Spleen (tissue), 11 donors: Measurements from ENCODE around the gene KIF5A. TPM values are rescaled to one million over a fixed set of nuclear protein-coding genes. Genes with fewer than 3 reads are reported as not detected.
"Not testable (repeated sequence)": the region's sequence is repeated elsewhere in the genome, so short reads cannot be mapped to it uniquely, and the experiment has no call there.

ENCODE experiments used
- DNase-seq: peaks from one replicate; pipeline ENCODE4 v3.0.0-alpha.2; 2020
- H3K27ac ChIP-seq, 8 donors: fragments of 200-600 bp; sonication (generic) in 7 of 8; 1 replicate in 4 of 8; 2 replicates in 4 of 8; pipeline versions ENCODE4 v1.5.0 to v1.8.0; 2016 to 2021; ENCODE audit warnings: inconsistent platforms in 4 of 8, mild to moderate bottlenecking in 4 of 8, moderate library complexity in 1 of 8
- H3K27me3 ChIP-seq, 7 donors: fragments of 200-600 bp; sonication (generic) in 6 of 7; replicated peaks in 1 of 7; 1 replicate in 4 of 7; 2 replicates in 3 of 7; pipeline versions ENCODE4 v1.5.0 to v1.8.0; 2016 to 2021; ENCODE audit warnings: inconsistent platforms in 3 of 7, mild to moderate bottlenecking in 1 of 7
- H3K36me3 ChIP-seq, 6 donors: fragments of 200-600 bp; sonication (generic) in 5 of 6; 1 replicate in 4 of 6; 2 replicates in 2 of 6; pipeline versions ENCODE4 v1.5.0 to v1.8.0; 2016 to 2021; ENCODE audit warnings: inconsistent platforms in 2 of 6
- H3K4me1 ChIP-seq, 6 donors: fragments of 200-600 bp; sonication (generic) in 5 of 6; 1 replicate in 3 of 6; 2 replicates in 3 of 6; pipeline versions ENCODE4 v1.5.0 to v1.8.0; 2016 to 2021; ENCODE audit warnings: inconsistent platforms in 3 of 6
- H3K4me3 ChIP-seq, 8 donors: fragments of 200-600 bp; sonication (generic) in 7 of 8; 1 replicate in 4 of 8; 2 replicates in 4 of 8; pipeline versions ENCODE4 v1.5.0 to v1.8.0; 2016 to 2021; ENCODE audit warnings: inconsistent platforms in 4 of 8, mild to moderate bottlenecking in 4 of 8, moderate library complexity in 2 of 8
- H3K9me3 ChIP-seq, 8 donors: fragments of 200-600 bp; sonication (generic) in 7 of 8; 1 replicate in 4 of 8; 2 replicates in 4 of 8; pipeline versions ENCODE4 v1.5.0 to v1.8.0; 2016 to 2021; ENCODE audit warnings: inconsistent platforms in 4 of 8
- POLR2A ChIP-seq, 3 donors: fragments of 450-650 bp; IDR thresholded peaks; one replicate each; pipeline ENCODE4 v1.5.1; 2017; ENCODE audit warnings: antibody characterized with exemption in 3 of 3, mild to moderate bottlenecking in 1 of 3
- POLR2AphosphoS5 ChIP-seq, 3 donors: sonication (generic); formaldehyde crosslinking; IDR thresholded peaks; one replicate each; pipeline ENCODE4 v1.5.1; 2017; ENCODE audit warnings: antibody characterized with exemption in 3 of 3
- WGBS, 5 donors: extraction: QIAGEN DNeasy Blood & Tissue Kit in 3 of 5; methylation state at CpG; one replicate each; pipeline versions ENCODE4 v1.1.5 to v1.1.7; 2013 to 2018; 5-methylcytosine and 5-hydroxymethylcytosine counted together
- intact Hi-C: fragments of 100-400 bp; cut with DNase I; formaldehyde crosslinking; loops from one replicate; pipeline ENCODE4 v1.15.0; 2023; ENCODE audit warnings: low total_unique reads
- polyA plus RNA-seq, 3 donors: library from polyadenylated mRNA; stranded (reverse); fragments of 200-250 nt; gene quantifications; one replicate each; pipeline ENCODE4 v1.2.1, GENCODE V29; 2013
- total RNA-seq, 7 donors: library from RNA; depleted of rRNA in 3 of 7; stranded (reverse); fragments of >200 nt in 3 of 7; fragmentation: NEBNext Ultra II Directional in 4 of 7; extraction: Animal tissue kit (Norgen Biotek cat#: 25700) in 4 of 7; gene quantifications; one replicate each; pipeline versions ENCODE4 v1.1.0 to v1.2.1, GENCODE V29; 2016 to 2021
- TF ChIP-seq, protein P1 (sequence below), 11 experiments: fragments of 200-600 bp in 7 of 11; fragments of 450-650 bp in 4 of 11; sonication (generic) in 4 of 11; IDR thresholded peaks in 8 of 11; conservative IDR thresholded peaks in 3 of 11; 1 replicate in 7 of 11; 2 replicates in 4 of 11; pipeline versions ENCODE4 v1.4.0 to v1.8.0; 2016 to 2021; ENCODE audit warnings: antibody characterized with exemption in 11 of 11, inconsistent platforms in 4 of 11, mild to moderate bottlenecking in 1 of 11
- donor health status: healthy with polysubstance abuse.
- donor health status: DM: no; HTN: no; CAD: no; lungs with moderate emphysema.
- donor health status: DM: no; HTN: no; CAD: no.
- donor health status: Bipolar disorder and iron deficiency.
- donor health status: healthy.
- donor health status: DM: no; HTN: no; CAD: no.
- donor health status: DM: yes; HTN: yes; CAD: no.

KIF5A gene
- total and polyA plus RNA-seq, 10 donors, result 0.07 to 0.76 (median 0.13) TPM; not detected in 1

GRCh38 chr12:57511588-57512325, 38.1 kb upstream of the KIF5A start:
- WGBS, 5 donors, result 95 to 99% (median 96%) methylated on average over 7 of the region's 7 CpGs
- no peaks in the 10 kb centered on the region for H3K27me3 ChIP-seq
- peaks cover 3 to 96% (median 75%) of the 10 kb centered on the region in 6 donors for H3K36me3 ChIP-seq
- H3K27ac ChIP-seq, result peak overlapping the region in 1 of 8 donors; percentile 36
- no peaks in the 10 kb centered on the region for H3K9me3 ChIP-seq
- intact Hi-C loops, result no loop called here
- H3K4me3 ChIP-seq, result no peak overlapping the region
- no peak for TF ChIP-seq POLR2AphosphoS5 (IDR thresholded peaks at IDR 0.05)
- TF ChIP-seq, protein P1, sequence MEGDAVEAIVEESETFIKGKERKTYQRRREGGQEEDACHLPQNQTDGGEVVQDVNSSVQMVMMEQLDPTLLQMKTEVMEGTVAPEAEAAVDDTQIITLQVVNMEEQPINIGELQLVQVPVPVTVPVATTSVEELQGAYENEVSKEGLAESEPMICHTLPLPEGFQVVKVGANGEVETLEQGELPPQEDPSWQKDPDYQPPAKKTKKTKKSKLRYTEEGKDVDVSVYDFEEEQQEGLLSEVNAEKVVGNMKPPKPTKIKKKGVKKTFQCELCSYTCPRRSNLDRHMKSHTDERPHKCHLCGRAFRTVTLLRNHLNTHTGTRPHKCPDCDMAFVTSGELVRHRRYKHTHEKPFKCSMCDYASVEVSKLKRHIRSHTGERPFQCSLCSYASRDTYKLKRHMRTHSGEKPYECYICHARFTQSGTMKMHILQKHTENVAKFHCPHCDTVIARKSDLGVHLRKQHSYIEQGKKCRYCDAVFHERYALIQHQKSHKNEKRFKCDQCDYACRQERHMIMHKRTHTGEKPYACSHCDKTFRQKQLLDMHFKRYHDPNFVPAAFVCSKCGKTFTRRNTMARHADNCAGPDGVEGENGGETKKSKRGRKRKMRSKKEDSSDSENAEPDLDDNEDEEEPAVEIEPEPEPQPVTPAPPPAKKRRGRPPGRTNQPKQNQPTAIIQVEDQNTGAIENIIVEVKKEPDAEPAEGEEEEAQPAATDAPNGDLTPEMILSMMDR (IDR thresholded peaks at IDR 0.05 in 8 of 11, conservative IDR thresholded peaks at IDR 0.05 in 3 of 11), result no peak
- TF ChIP-seq POLR2A (IDR thresholded peaks at IDR 0.05), result no peak
- H3K4me1 ChIP-seq, result peaks cover 0 to 13% (median 1%) of the 10 kb centered on the region in 6 donors
- DNase-seq, result peak; percentile 30

DNA sequence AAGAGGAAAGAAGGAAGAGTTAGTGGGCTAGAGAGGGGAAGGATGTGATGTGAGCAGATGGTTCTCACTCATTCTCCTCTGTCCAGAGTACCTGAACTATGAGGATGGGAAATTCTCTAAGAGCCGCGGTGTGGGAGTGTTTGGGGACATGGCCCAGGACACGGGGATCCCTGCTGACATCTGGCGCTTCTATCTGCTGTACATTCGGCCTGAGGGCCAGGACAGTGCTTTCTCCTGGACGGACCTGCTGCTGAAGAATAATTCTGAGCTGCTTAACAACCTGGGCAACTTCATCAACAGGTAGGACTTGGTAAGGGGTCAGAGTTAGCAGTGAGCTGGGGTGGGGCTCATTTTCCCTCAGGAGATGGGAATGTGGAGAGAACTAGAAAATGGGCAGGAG, 37.2 kb upstream of the KIF5A start:
- Histone ChIP-seq H3K27me3 (no peaks in the 10 kb centered on the region), H3K9me3 (no peaks in the 10 kb centered on the region), H3K36me3 (peaks cover 3 to 100% (median 85%) of the 10 kb centered on the region in 6 donors), H3K27ac (no peak overlapping the region), H3K4me3 (no peak overlapping the region), H3K4me1 (peaks cover 0 to 22% (median 10%) of the 10 kb centered on the region in 6 donors)
- 89 to 97% (median 95%) methylated on average over 6 of the region's 6 CpGs for WGBS, 5 donors
- TF ChIP-seq, protein P1 (IDR thresholded peaks at IDR 0.05 in 8 of 11, conservative IDR thresholded peaks at IDR 0.05 in 3 of 11), result no peak
- peak; percentile 51 for DNase-seq
- intact Hi-C loops, result no loop called here

GRCh38 chr12:57513266-57513665, 36.6 kb upstream of the KIF5A start:
- no peak overlapping the region for H3K27ac ChIP-seq
- TF ChIP-seq, protein P1 (IDR thresholded peaks at IDR 0.05 in 8 of 11, conservative IDR thresholded peaks at IDR 0.05 in 3 of 11), result no peak
- TF ChIP-seq POLR2A (IDR thresholded peaks at IDR 0.05) (no peak), POLR2AphosphoS5 (IDR thresholded peaks at IDR 0.05) (no peak)
- DNase-seq, result peak; percentile 27
- no peak overlapping the region for H3K4me3 ChIP-seq
- intact Hi-C loops, result no loop called here
- no peaks in the 10 kb centered on the region for H3K9me3 ChIP-seq
- peaks cover 4 to 28% (median 16%) of the 10 kb centered on the region in 6 donors for H3K4me1 ChIP-seq
- 95 to 98% (median 96%) methylated on average over 5 of the region's 5 CpGs for WGBS, 5 donors
- no peaks in the 10 kb centered on the region for H3K27me3 ChIP-seq
- peaks cover 3 to 100% (median 88%) of the 10 kb centered on the region in 6 donors for H3K36me3 ChIP-seq

- intact Hi-C loops, H3K9me3 ChIP-seq, H3K27ac ChIP-seq, DNase-seq, H3K4me3 ChIP-seq, H3K27me3 ChIP-seq: not testable (repeated sequence)
- H3K4me1 ChIP-seq, result peaks cover 8 to 32% (median 20%) of the 10 kb centered on the region in 6 donors
- peaks cover 3 to 100% (median 87%) of the 10 kb centered on the region in 6 donors for H3K36me3 ChIP-seq
- WGBS, 5 donors, result 93 to 98% (median 98%) methylated on average over 6 of the region's 6 CpGs
Observed at GRCh38 chr12:57513677-57514076, 36.2 kb upstream of the KIF5A start.

GRCh38 chr12:57514246-57514645, 35.6 kb upstream of the KIF5A start:
- 89 to 97% (median 95%) methylated on average over 9 of the region's 9 CpGs for WGBS, 5 donors
- intact Hi-C loops, H3K9me3 ChIP-seq, H3K27me3 ChIP-seq, DNase-seq, H3K4me3 ChIP-seq: not testable (repeated sequence)
- H3K4me1 ChIP-seq, result peaks cover 14 to 38% (median 26%) of the 10 kb centered on the region in 6 donors
- H3K36me3 ChIP-seq, result peaks cover 3 to 97% (median 83%) of the 10 kb centered on the region in 6 donors
- H3K27ac ChIP-seq, result peak overlapping the region in 1 of 8 donors; percentile 19
